ENCODE data around the gene VSX1.
A peak's percentile ranks its signal among the peaks of the same experiment; 100 is the strongest.

The VSX1 gene

GRCh38 chr20:25054096-25054820 is 27.7 kb downstream of the VSX1 start:
- DNase-seq (ENCODE audit: low read depth in 4 of 4, low spot score in 1 of 4): no peak

GRCh38 chr20:25053255-25054031 is 28.5 kb downstream of the VSX1 start:
- no peak for DNase-seq (ENCODE audit: low read depth in 4 of 4, low spot score in 1 of 4)

- DNase-seq (ENCODE audit: low read depth in 4 of 4, low spot score in 1 of 4): no peak
Observed at GRCh38 chr20:25052255-25053194, 29.4 kb downstream of the VSX1 start.

DNA sequence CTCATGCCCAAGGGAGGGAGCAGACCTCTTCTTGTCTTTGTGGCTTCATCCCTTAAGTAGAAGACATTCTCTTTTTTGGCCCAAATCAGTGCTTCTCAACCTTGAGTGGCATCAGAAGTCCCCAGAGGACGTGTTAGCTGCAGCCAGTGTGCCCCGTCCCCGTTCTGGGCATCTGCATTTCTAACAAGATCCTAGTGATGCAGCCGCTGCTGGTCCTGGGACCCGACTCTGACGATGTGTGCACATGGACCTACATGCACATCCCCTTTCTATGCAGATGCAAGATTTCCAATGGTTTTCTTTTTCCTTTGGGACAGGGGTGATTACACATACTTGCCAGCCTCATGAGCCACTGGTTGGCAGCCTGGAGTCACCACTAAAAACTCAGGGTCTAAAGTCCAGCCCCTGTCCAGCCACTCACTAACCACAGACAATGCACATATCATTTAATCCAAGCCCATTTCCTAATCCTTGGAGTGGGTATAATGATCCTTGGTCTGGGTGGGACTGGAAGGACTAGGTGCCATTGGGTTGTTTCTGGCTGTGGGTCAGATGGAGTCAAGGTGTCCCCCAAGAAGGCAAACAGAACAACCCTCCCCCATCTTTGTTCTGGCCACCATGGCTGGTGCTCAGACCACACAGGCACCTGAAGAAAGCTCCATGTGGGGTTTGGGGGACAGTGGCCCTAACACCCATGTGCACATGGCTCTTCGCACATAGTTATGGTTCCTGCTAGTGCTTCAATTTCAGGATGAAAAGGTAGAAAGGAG is 30.4 kb downstream of the VSX1 start:
- no peak for DNase-seq (ENCODE audit: low read depth in 4 of 4, low spot score in 1 of 4)

DNA sequence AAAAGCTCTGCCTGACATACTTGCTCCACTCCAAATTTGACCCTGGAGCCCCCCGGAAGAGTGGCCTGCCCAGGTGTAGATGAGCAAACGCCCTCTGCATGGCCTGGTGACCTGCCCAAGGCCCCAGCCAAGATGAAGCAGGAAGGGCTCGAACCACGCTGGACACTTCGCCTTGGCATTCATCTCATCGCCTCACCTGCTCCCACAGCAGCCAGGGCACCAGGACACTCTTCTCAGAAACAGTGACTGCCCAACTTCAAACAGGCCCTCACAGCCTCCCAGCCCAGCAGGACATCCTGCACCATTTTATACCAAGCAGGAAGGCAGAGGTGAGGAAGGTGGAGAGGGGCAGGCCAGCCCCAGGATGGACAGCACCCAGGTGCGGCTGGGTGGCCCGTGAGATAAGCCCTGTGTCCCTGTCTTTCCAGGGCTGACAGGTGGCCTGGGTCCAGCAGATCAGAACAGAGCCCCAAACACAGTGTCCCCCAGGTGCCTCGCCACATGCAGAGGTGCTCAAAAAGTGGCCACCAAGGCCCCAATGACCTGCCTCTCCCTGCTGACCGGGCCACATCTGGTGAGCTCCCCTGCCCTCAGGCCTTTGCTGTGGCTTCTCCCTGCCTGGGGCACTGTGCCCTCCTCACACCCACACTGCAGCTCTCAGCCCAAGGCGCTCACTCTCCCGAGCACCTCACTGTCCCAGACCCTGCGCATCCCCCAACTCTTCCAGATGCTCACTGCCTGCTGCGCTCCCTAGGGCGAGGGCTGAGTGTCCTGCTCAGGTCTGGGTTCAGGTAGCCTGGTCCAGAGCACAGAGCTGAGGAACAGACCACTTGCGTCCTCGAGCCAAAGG is 31.2 kb downstream of the VSX1 start:
- no peak for DNase-seq (ENCODE audit: low read depth in 4 of 4, low spot score in 1 of 4)

- DNase-seq (ENCODE audit: low read depth in 4 of 4, low spot score in 1 of 4): no peak
Observed at GRCh38 chr20:25050082-25050481, 31.9 kb downstream of the VSX1 start.

GRCh38 chr20:25049261-25050060 is 32.5 kb downstream of the VSX1 start:
- no peak for DNase-seq (ENCODE audit: low read depth in 4 of 4, low spot score in 1 of 4)

- DNase-seq (ENCODE audit: low read depth in 4 of 4, low spot score in 1 of 4): no peak
Observed at GRCh38 chr20:25048519-25048952, 33.4 kb downstream of the VSX1 start.

DNA sequence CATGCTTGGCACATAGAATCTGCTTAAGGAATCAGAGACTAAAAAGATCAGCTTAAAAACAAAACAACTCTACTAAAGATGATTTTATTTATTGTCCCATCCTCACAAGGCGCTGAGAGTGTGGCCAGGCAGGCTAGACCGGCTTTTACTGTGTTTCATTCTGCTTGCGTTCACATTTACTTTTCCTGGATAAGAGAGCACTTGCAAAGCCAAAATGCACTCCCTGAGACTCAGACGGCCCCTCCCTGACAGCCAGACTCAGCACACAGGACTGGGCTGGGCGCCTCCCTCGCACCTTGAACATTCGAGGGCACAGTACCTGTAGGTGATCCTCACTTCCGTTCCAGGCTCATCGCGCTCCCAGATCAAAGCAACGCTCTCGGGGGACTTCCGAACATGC is 34.2 kb downstream of the VSX1 start:
- DNase-seq (ENCODE audit: low read depth in 4 of 4, low spot score in 1 of 4): no peak

DNA sequence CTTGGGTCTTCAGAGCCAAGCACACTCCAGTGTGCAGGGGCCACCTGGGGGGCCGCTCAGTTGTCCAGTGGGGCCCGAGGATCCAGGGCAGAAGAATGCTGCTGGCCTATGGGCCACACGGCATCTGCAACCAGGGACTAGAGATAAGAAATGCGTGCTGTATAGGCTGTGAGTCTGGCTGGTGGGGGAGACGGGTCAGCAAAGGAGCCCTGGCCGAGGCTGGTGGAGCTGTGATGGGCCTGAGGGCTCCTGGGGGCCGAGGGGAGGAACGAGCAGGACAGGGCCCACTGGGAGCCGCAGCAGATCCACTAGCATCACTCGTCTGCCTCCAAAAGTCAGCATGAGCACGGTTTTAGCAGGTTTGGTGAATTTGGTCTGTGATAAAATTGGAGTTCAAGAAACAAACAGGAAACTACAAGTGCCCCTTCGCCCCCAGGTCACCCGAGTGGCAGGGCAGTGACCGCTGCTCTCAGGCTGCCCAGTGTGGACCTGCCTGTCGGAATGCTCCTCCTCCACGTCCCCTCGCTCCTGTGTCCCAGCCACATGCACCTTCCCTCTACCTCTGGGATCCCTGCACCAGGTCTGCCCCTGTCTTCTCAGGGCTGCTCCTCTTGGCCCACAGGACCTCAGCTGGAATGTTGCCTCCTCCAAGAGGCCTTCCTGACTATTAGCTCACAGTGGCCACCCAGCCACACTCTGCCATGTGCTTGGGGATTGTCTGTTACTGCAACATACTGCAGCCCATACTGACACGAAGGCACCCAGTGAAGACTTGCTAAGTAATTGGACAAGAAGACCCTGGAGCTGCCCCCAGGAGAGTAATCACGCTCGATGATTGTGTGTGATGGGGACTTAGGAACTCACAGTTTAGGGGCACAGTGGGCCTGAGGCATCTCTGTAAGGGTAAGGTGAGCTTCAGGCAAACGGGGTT is 34.9 kb downstream of the VSX1 start:
- DNase-seq (ENCODE audit: low read depth in 4 of 4, low spot score in 1 of 4): no peak

- no peak for DNase-seq (ENCODE audit: low read depth in 4 of 4, low spot score in 1 of 4)
Observed at GRCh38 chr20:25046181-25046641, 35.7 kb downstream of the VSX1 start.

DNA sequence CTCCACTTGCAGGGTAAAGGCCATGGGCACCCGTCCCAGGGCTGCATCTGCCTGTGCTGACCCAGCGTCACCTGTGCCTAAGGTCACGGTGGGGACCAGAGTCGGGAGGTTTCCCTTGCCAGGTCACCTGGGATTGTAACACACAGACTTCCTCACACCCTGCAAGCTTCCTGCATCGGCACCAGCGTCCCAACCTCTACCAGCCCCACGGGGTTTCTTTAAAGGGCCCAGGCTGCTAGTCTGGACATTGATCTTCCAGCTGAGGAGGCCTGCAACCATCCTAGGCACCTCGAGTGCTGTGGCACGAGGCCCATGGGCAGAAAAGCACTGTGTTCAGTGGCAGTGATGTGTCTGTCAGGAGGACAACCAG is 36.6 kb downstream of the VSX1 start:
- DNase-seq (ENCODE audit: low read depth in 4 of 4, low spot score in 1 of 4): no peak

DNA sequence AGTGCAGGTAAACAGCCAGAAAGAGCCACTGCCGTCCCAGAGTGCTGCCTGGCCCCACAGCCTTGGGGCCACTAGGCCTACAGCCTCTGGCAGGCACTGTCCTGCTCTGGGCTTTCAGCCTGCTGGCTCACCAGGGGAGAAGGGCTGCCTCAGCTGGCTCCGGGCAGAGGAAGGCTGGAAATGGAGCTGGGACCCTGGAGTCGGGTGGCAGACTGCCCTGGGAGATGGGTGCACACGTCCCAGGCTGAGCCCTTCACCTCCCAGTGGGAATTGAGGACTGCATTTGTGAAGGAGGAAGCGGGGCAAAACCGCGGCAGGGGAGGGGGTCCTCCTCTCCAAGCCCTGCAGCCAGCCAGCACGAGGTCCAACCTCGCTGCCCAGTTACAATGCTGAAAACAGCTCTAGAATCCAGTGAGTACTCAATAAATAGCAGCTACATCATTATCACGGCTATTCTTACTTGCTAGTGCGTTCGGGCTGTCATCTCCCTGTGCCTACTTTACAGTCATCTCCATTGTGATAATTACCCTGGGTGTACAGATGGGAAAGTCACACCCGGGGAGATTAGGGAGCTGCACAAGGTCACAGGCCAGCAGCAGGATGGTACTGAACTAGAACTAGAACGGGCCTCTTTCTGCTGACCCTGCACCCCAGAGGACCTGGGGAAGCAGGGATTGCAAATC is 37.1 kb downstream of the VSX1 start:
- DNase-seq (ENCODE audit: low read depth in 4 of 4, low spot score in 1 of 4): no peak

DNA sequence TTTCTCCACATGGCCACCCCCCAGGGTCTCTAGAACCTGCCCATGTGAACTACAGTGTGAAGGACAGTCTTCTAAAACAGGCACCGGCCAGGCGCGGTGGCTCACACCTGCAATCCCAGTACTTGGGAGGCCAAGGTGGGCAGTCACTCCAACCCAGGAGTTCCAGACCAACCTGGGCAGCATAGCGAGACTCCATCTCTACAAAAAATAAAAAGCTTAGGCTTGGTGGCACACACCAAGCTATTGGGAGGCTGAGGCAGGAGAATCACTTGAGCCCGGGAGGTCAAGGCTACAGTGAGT is 37.7 kb downstream of the VSX1 start:
- no peak for DNase-seq (ENCODE audit: low read depth in 4 of 4, low spot score in 1 of 4)

DNA sequence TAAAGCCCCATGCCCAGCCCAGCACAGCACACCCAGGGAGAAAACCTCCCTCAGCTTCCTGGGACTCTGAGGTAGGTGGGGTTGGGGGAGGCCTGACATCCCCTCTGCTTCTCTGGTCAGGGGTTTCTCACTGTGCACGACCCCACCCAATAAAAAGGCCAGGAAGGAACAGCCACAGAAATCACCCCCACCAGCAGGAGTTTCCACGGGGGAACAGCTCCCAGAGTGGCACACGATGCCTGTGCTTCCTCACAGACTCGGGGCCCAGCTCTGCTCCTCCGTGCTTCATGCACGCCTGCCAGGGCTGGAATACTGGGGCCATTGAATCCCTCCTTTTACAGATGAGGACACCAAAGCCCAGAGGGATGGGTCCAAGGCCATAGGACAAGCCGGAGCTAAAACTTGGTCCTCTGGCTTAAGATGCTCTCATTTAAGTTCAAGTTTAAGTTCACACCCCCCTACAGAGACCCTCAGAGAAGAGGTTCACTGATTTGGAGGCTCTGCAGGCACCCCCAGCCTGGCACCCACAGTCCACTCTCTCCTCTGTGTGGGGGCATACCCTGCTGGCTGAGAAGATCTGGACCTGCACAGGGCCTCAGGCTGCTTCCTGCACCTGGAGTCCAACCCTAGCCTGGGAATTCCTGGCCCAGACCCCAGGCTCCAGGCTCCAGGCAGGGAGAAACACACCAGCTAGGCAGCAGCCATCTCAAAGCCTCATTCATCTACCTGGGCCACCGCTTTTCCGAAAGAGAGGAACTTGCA is 38.3 kb downstream of the VSX1 start:
- DNase-seq (ENCODE audit: low read depth in 4 of 4, low spot score in 1 of 4): no peak

GRCh38 chr20:25042531-25043498 is 39.1 kb downstream of the VSX1 start:
- DNase-seq (ENCODE audit: low read depth in 4 of 4, low spot score in 1 of 4): peak in 1 of 4 experiments; percentile 14

Measured in stimulated activated CD4-positive, alpha-beta T cell treated with anti-CD3 and anti-CD28 coated beads, Interleukin-1b, Interleukin-23, amount 100 ng/mL, for 24 hours (primary cell).